ENCODE measurements around the gene ZNF619. TPM values are rescaled to one million over a fixed set of nuclear protein-coding genes. Genes with fewer than 3 reads are reported as not detected.

Gene ZNF619
- total and polyA plus RNA-seq, 9 of the 15 experiments (the other 6 are each of a cell fraction or from before 2014, with no cell fraction given): 1.3 to 9.1 (median 6.3) TPM

DNA sequence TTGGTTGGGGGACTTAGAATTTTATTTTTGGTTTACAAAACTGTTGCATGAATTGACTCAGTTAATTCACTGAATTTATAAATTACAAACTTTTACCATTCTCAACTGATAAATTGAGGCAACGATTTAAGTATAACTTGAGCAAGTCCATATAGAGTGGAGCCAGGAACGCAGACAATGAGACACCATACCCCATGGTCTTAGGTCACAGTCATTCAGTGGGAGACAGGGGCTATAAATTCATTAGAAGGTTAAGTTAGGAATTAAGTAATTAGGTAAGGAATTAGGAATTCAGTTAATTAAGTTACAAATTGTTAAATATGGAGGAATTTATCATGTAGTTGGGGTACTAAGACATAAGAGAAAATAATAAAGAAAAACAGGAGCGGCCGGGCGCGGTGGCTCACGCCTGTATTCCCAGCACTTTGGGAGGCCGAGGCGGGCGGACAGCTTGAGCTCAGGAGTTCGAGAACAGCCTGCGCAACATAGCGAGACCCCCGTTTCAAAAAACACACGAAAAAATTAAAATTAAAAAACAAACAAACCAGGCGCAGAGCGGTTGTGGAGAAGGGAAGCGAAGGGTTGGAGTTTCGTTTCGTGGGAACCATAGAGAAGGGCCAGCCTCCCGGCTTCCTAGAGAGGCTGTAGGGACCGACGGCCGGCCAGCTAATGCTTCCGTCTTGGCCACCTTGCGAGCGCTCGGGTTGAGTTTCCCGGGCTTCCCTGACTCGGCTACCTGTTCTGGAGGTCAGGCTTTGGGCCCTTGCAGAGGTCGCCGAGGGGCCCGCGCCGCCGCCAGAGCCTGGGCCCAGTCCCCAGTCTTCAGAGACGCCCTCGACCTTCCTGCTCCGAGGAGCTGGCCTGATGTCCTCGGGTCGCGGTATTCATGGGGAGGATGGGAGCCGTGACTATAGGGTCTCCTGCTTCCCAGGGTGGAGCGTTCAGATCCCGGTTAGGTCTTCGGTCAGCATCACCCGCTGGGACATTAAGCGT, at the start of gene ZNF619 (continued):
- TF ChIP-seq, protein P1, sequence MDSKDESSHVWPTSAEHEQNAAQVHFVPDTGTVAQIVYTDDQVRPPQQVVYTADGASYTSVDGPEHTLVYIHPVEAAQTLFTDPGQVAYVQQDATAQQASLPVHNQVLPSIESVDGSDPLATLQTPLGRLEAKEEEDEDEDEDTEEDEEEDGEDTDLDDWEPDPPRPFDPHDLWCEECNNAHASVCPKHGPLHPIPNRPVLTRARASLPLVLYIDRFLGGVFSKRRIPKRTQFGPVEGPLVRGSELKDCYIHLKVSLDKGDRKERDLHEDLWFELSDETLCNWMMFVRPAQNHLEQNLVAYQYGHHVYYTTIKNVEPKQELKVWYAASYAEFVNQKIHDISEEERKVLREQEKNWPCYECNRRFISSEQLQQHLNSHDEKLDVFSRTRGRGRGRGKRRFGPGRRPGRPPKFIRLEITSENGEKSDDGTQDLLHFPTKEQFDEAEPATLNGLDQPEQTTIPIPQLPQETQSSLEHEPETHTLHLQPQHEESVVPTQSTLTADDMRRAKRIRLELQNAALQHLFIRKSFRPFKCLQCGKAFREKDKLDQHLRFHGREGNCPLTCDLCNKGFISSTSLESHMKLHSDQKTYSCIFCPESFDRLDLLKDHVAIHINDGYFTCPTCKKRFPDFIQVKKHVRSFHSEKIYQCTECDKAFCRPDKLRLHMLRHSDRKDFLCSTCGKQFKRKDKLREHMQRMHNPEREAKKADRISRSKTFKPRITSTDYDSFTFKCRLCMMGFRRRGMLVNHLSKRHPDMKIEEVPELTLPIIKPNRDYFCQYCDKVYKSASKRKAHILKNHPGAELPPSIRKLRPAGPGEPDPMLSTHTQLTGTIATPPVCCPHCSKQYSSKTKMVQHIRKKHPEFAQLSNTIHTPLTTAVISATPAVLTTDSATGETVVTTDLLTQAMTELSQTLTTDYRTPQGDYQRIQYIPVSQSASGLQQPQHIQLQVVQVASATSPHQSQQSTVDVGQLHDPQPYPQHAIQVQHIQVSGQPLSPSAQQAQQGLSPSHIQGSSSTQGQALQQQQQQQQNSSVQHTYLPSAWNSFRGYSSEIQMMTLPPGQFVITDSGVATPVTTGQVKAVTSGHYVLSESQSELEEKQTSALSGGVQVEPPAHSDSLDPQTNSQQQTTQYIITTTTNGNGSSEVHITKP (IDR thresholded peaks at IDR 0.05; ENCODE audit: partially characterized antibody): no peak
- TF ChIP-seq, protein P2, sequence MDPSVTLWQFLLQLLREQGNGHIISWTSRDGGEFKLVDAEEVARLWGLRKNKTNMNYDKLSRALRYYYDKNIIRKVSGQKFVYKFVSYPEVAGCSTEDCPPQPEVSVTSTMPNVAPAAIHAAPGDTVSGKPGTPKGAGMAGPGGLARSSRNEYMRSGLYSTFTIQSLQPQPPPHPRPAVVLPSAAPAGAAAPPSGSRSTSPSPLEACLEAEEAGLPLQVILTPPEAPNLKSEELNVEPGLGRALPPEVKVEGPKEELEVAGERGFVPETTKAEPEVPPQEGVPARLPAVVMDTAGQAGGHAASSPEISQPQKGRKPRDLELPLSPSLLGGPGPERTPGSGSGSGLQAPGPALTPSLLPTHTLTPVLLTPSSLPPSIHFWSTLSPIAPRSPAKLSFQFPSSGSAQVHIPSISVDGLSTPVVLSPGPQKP (CRISPR knock-in tag; IDR thresholded peaks at IDR 0.05): no peak
- TF ChIP-seq ZSCAN29 (IDR thresholded peaks at IDR 0.05) (peak; percentile 68; the same call in 1 of the 2 replicates), ZNF134 (CRISPR knock-in tag; conservative IDR thresholded peaks at IDR 0.05) (no peak), COPS2 (conservative IDR thresholded peaks at IDR 0.05) (no peak), PTRF (tag; IDR thresholded peaks at IDR 0.05) (no peak), TARDBP (IDR thresholded peaks at IDR 0.05) (no peak), ZC3H11A (IDR thresholded peaks at IDR 0.05; ENCODE audit: low read depth, low read length) (peak; percentile 49; the same call in 1 of the 2 replicates), POLR2AphosphoS5 (IDR thresholded peaks at IDR 0.05; ENCODE audit: control insufficient read depth, insufficient read depth, low read depth, low read length) (peak; percentile 72; the same call in 1 of the 2 replicates), SPI1 (IDR thresholded peaks at IDR 0.05; ENCODE audit: borderline replicate concordance, low read depth, low read length) (0 out of 2 replicates have a peak, but pooled peaks have one; percentile 2), ETV5 (CRISPR knock-in tag; IDR thresholded peaks at IDR 0.05; ENCODE audit: low read depth) (peak; percentile 20; the same call in 1 of the 2 replicates), TEAD1 (CRISPR knock-in tag; IDR thresholded peaks at IDR 0.05) (0 out of 4 replicates have a peak, but pooled peaks of 1 of the 2 experiments have one; percentile 9), NFXL1 (CRISPR knock-in tag; IDR thresholded peaks at IDR 0.05) (no peak), SIN3A (IDR thresholded peaks at IDR 0.05; ENCODE audit: borderline replicate concordance in 2 of 2, control insufficient read depth in 1 of 2, low read depth in 2 of 2, low read length in 2 of 2) (peak; percentile 58 to 66; a peak in 2 of 4 replicates), HSF4 (CRISPR knock-in tag; IDR thresholded peaks at IDR 0.05; ENCODE audit: borderline replicate concordance) (no peak)
- TF ChIP-seq, protein P3, sequence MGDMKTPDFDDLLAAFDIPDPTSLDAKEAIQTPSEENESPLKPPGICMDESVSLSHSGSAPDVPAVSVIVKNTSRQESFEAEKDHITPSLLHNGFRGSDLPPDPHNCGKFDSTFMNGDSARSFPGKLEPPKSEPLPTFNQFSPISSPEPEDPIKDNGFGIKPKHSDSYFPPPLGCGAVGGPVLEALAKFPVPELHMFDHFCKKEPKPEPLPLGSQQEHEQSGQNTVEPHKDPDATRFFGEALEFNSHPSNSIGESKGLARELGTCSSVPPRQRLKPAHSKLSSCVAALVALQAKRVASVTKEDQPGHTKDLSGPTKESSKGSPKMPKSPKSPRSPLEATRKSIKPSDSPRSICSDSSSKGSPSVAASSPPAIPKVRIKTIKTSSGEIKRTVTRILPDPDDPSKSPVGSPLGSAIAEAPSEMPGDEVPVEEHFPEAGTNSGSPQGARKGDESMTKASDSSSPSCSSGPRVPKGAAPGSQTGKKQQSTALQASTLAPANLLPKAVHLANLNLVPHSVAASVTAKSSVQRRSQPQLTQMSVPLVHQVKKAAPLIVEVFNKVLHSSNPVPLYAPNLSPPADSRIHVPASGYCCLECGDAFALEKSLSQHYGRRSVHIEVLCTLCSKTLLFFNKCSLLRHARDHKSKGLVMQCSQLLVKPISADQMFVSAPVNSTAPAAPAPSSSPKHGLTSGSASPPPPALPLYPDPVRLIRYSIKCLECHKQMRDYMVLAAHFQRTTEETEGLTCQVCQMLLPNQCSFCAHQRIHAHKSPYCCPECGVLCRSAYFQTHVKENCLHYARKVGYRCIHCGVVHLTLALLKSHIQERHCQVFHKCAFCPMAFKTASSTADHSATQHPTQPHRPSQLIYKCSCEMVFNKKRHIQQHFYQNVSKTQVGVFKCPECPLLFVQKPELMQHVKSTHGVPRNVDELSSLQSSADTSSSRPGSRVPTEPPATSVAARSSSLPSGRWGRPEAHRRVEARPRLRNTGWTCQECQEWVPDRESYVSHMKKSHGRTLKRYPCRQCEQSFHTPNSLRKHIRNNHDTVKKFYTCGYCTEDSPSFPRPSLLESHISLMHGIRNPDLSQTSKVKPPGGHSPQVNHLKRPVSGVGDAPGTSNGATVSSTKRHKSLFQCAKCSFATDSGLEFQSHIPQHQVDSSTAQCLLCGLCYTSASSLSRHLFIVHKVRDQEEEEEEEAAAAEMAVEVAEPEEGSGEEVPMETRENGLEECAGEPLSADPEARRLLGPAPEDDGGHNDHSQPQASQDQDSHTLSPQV (IDR thresholded peaks at IDR 0.05): no peak

Measured in K562 (cell line).